Stomach (tissue), 4 donors: ENCODE measurements around the gene ZNF384.

ENCODE experiments used
- POLR2A ChIP-seq, 4 donors: fragments of 450-650 bp; IDR thresholded peaks; one replicate each; pipeline ENCODE4 v1.6.1; 2016; ENCODE audit warnings: antibody characterized with exemption in 4 of 4, control low read depth in 2 of 4, mild to moderate bottlenecking in 1 of 4, moderate library complexity in 1 of 4
- TF ChIP-seq, protein P1 (sequence below), 7 experiments: fragments of 450-650 bp in 4 of 7; fragments of 200-600 bp in 3 of 7; sonication (generic) in 3 of 7; IDR thresholded peaks; one replicate each; pipeline ENCODE4 v1.5.1; 2016 to 2019; ENCODE audit warnings: antibody characterized with exemption in 7 of 7, control low read depth in 2 of 7, mild to moderate bottlenecking in 1 of 7

GRCh38 chr12:6631549-6631961 is 57.6 kb downstream of the ZNF384 start:
- peak in 1 of 4 donors; percentile 16 for TF ChIP-seq POLR2A (IDR thresholded peaks at IDR 0.05)
- TF ChIP-seq, protein P1, sequence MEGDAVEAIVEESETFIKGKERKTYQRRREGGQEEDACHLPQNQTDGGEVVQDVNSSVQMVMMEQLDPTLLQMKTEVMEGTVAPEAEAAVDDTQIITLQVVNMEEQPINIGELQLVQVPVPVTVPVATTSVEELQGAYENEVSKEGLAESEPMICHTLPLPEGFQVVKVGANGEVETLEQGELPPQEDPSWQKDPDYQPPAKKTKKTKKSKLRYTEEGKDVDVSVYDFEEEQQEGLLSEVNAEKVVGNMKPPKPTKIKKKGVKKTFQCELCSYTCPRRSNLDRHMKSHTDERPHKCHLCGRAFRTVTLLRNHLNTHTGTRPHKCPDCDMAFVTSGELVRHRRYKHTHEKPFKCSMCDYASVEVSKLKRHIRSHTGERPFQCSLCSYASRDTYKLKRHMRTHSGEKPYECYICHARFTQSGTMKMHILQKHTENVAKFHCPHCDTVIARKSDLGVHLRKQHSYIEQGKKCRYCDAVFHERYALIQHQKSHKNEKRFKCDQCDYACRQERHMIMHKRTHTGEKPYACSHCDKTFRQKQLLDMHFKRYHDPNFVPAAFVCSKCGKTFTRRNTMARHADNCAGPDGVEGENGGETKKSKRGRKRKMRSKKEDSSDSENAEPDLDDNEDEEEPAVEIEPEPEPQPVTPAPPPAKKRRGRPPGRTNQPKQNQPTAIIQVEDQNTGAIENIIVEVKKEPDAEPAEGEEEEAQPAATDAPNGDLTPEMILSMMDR (IDR thresholded peaks at IDR 0.05) = no peak
